Left lung (tissue), 10 donors: ENCODE results near the gene CDH4. TPM values are rescaled to one million over a fixed set of nuclear protein-coding genes. Genes with fewer than 3 reads are reported as not detected.
A peak's percentile ranks its signal among the peaks of the same experiment; 100 is the strongest.

ENCODE experiments used
- ATAC-seq: fragments of 200-7000 bp; cut with Tn5 transposase; one replicate; pipeline ENCODE4 v1.9.1; 2020; ENCODE audit warnings: moderate library complexity
- DNase-seq, 4 donors: peaks; one replicate each; pipeline ENCODE4 v3.0.0-alpha.2; 2013 to 2020
- H3K27ac ChIP-seq, 2 donors: fragments of 200-600 bp; sonication (generic) in 1 of 2; one replicate each; pipeline versions ENCODE4 v1.5.0 to v1.8.0; 2020 to 2021
- H3K27me3 ChIP-seq, 2 donors: fragments of 200-600 bp; sonication (generic) in 1 of 2; one replicate each; pipeline versions ENCODE4 v1.5.0 to v1.8.0; 2020 to 2021
- H3K36me3 ChIP-seq, 2 donors: fragments of 200-600 bp; sonication (generic) in 1 of 2; one replicate each; pipeline versions ENCODE4 v1.5.0 to v1.8.0; 2020 to 2021
- H3K4me1 ChIP-seq, 2 donors: fragments of 200-600 bp; one replicate each; pipeline ENCODE4 v1.8.0; 2021
- H3K4me3 ChIP-seq, 2 donors: fragments of 200-600 bp; sonication (generic) in 1 of 2; one replicate each; pipeline versions ENCODE4 v1.5.0 to v1.8.0; 2020 to 2021; ENCODE audit warnings: mild to moderate bottlenecking in 1 of 2
- H3K9me3 ChIP-seq, 2 donors: fragments of 200-600 bp; sonication (generic) in 1 of 2; one replicate each; pipeline versions ENCODE4 v1.5.0 to v1.8.0; 2020 to 2021
- intact Hi-C, 2 donors: fragments of 100-400 bp; cut with DNase I; formaldehyde crosslinking; loops; one replicate each; pipeline versions ENCODE4 v1.11.2 to v1.14.2; 2022
- polyA plus RNA-seq, 6 donors: library from polyadenylated mRNA; unstranded; fragments of 120-200 nt; gene quantifications; one replicate each; pipeline ENCODE4 v1.2.1, GENCODE V29; 2013; ENCODE audit not compliant: insufficient read length in 6 of 6
- total RNA-seq, 2 donors: library from RNA; stranded (reverse); fragmentation: NEBNext Ultra II Directional; extraction: Animal tissue kit (Norgen Biotek cat#: 25700); gene quantifications; one replicate each; pipeline ENCODE4 v1.2.1, GENCODE V29; 2021
- TF ChIP-seq, protein P1 (sequence below), 2 donors: fragments of 200-600 bp; sonication (generic) in 1 of 2; IDR thresholded peaks; one replicate each; pipeline versions ENCODE4 v1.5.0 to v1.8.0; 2021; ENCODE audit warnings: antibody characterized with exemption in 2 of 2
- donor health status: DM: no; HTN: yes; CAD: no.
- donor health status: DM: no; HTN: no; CAD: no.

The CDH4 gene
- total and polyA plus RNA-seq, 8 donors = 0.24 to 10.8 (median 5.1) TPM

DNA sequence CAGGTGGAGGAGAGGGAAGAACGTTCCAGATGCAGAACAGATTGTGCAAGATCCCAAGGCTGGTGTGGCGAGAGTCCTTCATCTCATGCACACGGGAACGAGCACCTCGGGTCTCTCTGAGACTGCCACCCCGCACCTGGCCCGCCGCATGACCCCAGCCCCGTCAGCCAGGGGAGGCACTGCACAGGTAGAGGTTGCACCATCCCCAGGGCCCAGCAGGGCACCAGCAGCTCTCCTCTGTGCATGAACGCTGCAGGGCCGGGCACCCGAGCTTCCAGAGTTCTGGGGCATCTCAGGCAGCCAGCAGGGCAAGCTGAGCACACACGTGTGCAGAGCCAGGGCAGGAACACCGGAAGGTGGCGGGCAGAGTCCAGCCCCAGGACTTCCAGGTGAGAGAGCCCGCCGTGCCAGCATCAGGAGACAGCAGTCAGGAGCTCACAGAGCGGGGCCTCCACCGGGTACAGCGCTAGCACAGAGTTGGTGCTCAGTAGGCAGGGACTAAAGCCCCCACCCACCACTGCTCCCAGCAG lies 620.4 kb downstream of the CDH4 start:
- Histone ChIP-seq H3K4me3 (no peak overlapping the region), H3K4me1 (no peaks in the 10 kb centered on the region), H3K9me3 (peaks cover 0 to 15% of the 10 kb centered on the region in 2 donors), H3K27ac (no peak overlapping the region), H3K27me3 (peaks cover 0 to 52% of the 10 kb centered on the region in 2 donors), H3K36me3 (no peaks in the 10 kb centered on the region)
- intact Hi-C loops = no loop called here
- TF ChIP-seq, protein P1, sequence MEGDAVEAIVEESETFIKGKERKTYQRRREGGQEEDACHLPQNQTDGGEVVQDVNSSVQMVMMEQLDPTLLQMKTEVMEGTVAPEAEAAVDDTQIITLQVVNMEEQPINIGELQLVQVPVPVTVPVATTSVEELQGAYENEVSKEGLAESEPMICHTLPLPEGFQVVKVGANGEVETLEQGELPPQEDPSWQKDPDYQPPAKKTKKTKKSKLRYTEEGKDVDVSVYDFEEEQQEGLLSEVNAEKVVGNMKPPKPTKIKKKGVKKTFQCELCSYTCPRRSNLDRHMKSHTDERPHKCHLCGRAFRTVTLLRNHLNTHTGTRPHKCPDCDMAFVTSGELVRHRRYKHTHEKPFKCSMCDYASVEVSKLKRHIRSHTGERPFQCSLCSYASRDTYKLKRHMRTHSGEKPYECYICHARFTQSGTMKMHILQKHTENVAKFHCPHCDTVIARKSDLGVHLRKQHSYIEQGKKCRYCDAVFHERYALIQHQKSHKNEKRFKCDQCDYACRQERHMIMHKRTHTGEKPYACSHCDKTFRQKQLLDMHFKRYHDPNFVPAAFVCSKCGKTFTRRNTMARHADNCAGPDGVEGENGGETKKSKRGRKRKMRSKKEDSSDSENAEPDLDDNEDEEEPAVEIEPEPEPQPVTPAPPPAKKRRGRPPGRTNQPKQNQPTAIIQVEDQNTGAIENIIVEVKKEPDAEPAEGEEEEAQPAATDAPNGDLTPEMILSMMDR (IDR thresholded peaks at IDR 0.05) = no peak
- DNase-seq = peak in 1 of 4 donors; percentile 58
- no peak for ATAC-seq

DNA sequence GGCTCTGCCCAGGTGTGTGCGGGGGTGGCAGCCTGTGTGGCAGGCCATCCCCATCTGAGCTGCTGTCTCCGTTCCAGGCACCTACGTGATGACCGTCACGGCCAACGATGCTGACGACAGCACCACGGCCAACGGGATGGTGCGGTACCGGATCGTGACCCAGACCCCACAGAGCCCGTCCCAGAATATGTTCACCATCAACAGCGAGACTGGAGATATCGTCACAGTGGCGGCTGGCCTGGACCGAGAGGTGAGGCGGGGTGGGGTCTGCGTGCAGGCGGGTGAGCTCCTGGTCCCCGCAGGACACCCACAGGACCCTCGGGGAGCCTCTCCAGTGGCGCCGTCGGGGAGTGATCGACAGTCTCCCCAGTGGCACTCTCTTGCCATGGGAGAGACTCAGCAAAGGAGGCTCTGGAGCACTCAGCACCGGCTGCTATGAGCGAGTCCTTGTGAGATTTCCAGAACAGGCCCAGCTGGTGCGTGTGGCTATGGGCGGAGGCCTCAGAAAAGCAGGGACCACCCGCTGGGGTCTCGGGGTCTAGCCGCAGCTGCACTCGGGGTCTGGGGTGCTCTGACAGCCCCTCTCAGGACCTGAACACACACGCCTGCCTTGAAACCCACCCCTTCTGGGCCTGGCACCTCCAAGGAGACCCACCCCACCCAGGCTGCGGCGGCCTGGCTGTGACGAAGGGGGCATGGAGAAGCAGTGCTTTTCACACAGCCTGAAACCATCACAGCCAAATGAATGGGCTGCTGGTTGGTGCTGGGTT lies 621.8 kb downstream of the CDH4 start:
- Histone ChIP-seq H3K9me3 (peaks cover 0 to 15% of the 10 kb centered on the region in 2 donors), H3K27ac (no peak overlapping the region), H3K27me3 (peaks cover 0 to 66% of the 10 kb centered on the region in 2 donors), H3K4me1 (no peaks in the 10 kb centered on the region), H3K4me3 (no peak overlapping the region), H3K36me3 (no peaks in the 10 kb centered on the region)
- TF ChIP-seq, protein P1 (IDR thresholded peaks at IDR 0.05) = no peak
- ATAC-seq (no peak), DNase-seq (peak in 1 of 4 donors; percentile 72)
- intact Hi-C loops = no loop called here

DNA sequence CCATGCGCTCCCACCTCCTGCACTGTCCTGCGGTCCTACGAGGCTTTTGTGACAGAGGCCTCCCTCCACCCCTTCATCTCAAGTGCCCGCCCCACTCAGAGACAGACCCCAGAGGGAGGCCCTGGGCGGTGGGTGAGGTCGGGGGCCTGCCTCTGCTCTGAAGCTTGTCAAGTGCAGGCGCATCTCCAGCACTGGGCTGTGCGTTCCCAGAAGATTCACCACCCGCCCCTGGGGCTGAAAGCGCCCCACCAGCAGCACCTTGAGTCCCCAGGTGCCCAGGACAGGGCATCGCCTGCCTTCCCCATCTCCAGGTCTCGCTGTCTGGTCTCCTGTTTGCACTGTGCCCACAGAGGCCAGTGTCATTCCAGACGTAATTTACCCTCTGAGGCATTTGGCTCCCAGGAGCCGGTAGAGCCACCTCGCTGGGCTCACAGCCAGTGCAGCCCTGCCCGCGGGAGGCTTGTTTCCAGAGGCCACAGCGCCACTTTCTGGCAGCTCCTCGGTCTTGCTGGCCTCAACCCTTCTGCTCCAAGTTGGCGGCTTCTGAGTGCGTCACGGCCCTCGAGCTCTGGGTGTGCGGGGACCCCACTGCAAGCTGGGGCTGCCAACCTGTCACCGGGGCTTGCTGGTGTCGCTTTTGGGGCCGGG lies 622.5 kb downstream of the CDH4 start:
- ATAC-seq = no peak

DNA sequence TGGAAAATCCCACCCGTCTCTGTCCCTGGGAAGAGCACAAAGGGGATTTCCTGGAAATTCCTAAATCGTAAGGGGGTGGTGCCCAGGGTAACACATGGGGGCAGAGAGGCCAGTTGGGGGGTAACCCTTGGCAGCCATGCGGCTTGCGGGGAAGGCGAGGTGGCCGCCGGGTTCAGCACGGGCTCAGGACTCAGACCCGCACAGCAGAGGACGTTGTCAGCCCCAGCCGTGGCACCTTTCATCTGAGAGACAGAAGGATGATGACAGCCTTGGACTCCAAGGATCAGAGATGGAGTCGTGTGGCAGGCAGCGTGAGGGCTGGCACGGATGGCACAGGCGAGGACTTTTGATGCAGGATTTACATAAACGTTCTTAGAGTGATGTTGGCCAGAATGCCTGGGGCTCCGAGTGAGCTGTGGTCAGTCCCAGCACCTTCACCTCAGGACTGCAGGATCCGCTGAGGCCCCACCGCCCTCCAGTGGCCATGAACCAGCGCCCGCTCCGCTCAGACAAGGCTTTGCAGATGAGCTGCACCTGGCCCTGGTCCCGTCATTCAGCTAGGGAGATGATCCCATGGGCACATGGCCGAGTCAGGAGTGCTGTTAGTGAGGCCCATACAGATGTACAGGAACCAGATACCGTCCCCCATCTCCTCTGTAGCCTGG lies 623.3 kb downstream of the CDH4 start:
- ATAC-seq = no peak
- peaks cover 0 to 15% of the 10 kb centered on the region in 2 donors for H3K9me3 ChIP-seq
- no peak overlapping the region for H3K27ac ChIP-seq
- TF ChIP-seq, protein P1 (IDR thresholded peaks at IDR 0.05) = no peak
- H3K4me1 ChIP-seq = no peaks in the 10 kb centered on the region
- intact Hi-C loops = no loop called here
- DNase-seq = peak in 1 of 4 donors; percentile 65
- peaks cover 0 to 61% of the 10 kb centered on the region in 2 donors for H3K27me3 ChIP-seq
- H3K36me3 ChIP-seq = no peaks in the 10 kb centered on the region
- H3K4me3 ChIP-seq = no peak overlapping the region

More for the DNA sequence above, 622.5 kb downstream of the CDH4 start:
- peaks cover 0 to 15% of the 10 kb centered on the region in 2 donors for H3K9me3 ChIP-seq
- H3K36me3 ChIP-seq = no peaks in the 10 kb centered on the region
- intact Hi-C loops = no loop called here
- TF ChIP-seq, protein P1 (IDR thresholded peaks at IDR 0.05) = no peak
- H3K27ac ChIP-seq = no peak overlapping the region
- H3K27me3 ChIP-seq = peaks cover 0 to 64% of the 10 kb centered on the region in 2 donors
- no peaks in the 10 kb centered on the region for H3K4me1 ChIP-seq
- H3K4me3 ChIP-seq = no peak overlapping the region
- DNase-seq = peak in 1 of 4 donors; percentile 68
